GM18870 (cell line): ENCODE data around the gene FBXO40.
"Not testable (repeated sequence)": the region's sequence is repeated elsewhere in the genome, so short reads cannot be mapped to it uniquely, and the experiment has no call there.

Source experiments
- ATAC-seq: cut with Tn5 transposase; IDR thresholded peaks from one replicate; pipeline ENCODE4 v1.9.1; 2021; ENCODE audit warnings: moderate library complexity; ENCODE audit not compliant: unreplicated experiment

The FBXO40 gene

GRCh38 chr3:121592856-121593702 lies at the start of gene FBXO40:
TSS of gene FBXO40 (plus strand) at chr3:121593379. CDS start at chr3:121620576, 27,197 bp downstream.
- ATAC-seq: peak; percentile 70

- ATAC-seq: no peak
Measured at GRCh38 chr3:121545049-121545573, 48.1 kb upstream of the FBXO40 start.

- peak; percentile 57 for ATAC-seq
Measured at GRCh38 chr3:121545574-121546455, 47.4 kb upstream of the FBXO40 start, which contains the start of gene POLQ. TSS of gene POLQ (minus strand) at chr3:121545988. CDS start at chr3:121545877, 111 bp downstream.

DNA sequence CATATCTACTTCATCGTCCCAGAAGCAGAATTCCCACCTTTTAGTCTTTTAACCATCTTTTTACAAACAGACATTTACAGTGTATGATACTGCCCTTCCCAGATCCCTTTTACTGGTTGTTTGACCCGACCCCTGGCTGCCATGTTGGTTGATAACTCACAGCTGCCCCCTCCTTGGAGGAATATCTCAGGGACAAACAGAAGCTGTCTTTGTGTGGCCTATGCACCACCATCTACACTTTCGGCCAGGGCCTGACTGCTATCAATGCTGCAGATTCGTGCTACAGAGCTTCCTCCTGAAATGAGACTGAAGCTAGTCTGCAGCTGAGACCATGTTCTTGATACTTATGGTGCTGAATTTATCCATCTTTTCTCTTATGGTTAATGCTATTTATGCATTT lies 40.8 kb upstream of the FBXO40 start:
- ATAC-seq: no peak

GRCh38 chr3:121552797-121553196 lies 40.4 kb upstream of the FBXO40 start:
- ATAC-seq: no peak

- ATAC-seq: no peak
Measured at GRCh38 chr3:121557426-121557934, 35.7 kb upstream of the FBXO40 start.

GRCh38 chr3:121562148-121562547 lies 31.0 kb upstream of the FBXO40 start:
- ATAC-seq: no peak

- no peak for ATAC-seq
Measured at GRCh38 chr3:121566773-121567172, 26.4 kb upstream of the FBXO40 start.

DNA sequence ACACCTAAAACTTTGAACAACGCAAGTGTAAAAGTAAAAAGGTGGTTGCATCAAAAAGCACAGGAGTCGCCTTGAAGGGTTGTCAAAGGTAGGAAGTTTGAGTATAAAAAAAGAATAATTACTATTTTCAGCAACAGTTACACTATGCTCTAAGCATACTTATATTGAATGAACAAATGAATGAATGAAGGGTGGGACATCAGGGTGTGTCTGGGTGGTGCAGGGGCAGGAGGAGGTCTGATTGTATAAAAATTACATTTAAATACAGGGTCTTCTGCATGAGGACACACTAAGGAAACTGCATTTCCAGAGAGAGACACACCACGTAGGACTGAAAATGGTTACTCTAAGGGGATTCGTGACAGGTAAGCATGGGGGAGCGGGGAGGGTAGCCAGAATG lies 25.5 kb upstream of the FBXO40 start, which contains the start of gene ARGFX:
TSS of gene ARGFX (plus strand) at position 301 of the 400 bp plus-strand sequence. CDS start 2,765 bp downstream, outside the sequence.
- no peak for ATAC-seq

GRCh38 chr3:121574449-121574848 lies 18.7 kb upstream of the FBXO40 start:
- no peak for ATAC-seq

DNA sequence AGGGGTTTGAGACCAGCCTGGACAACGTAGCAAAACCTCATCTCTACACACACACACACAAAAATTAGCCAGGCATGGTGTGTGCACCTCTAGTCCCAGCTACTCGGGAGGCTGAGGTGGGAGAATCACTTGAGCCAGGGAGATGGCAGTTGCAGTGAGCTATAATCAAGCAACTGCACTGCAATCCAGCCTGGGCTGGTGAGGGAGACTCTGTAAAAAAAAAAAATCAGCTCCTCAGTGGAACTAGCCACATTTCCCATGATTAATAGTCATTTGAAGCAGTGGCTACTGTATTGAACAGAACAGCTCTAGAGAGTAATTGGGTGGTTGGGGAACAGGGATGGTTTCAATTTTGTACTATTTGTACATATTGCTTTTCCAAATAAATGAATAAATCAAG lies 11.5 kb upstream of the FBXO40 start:
- ATAC-seq: no peak

- no peak for ATAC-seq
Measured at GRCh38 chr3:121584418-121584817, 8.8 kb upstream of the FBXO40 start.

GRCh38 chr3:121593806-121594205 lies 627 bp downstream of the FBXO40 start:
- not testable (repeated sequence) for ATAC-seq

- ATAC-seq: no peak
Measured at GRCh38 chr3:121594850-121595249, 1.7 kb downstream of the FBXO40 start.

- no peak for ATAC-seq
Measured at GRCh38 chr3:121595765-121596406, 2.7 kb downstream of the FBXO40 start.

DNA sequence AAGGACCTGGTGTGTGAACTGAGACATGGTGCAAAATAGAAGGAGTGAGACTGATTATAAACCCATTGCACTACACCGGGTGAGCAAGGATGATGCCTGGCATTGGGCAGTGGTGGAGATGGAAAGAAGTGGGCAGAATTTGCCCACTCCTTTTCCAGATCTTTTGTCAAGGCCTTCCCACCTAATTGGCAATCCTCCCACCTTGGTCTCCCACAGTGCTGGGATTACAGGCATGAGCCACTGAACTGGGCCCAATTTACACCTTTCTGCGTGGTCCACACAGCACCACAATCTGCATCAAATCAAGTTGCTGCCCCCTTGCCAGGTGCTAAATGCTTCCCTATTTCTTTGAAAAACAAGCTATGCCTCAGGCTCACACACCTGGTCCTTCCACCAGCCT lies 5.4 kb downstream of the FBXO40 start:
- no peak for ATAC-seq

- ATAC-seq: not testable (repeated sequence)
Measured at GRCh38 chr3:121599900-121600299, 6.7 kb downstream of the FBXO40 start.

DNA sequence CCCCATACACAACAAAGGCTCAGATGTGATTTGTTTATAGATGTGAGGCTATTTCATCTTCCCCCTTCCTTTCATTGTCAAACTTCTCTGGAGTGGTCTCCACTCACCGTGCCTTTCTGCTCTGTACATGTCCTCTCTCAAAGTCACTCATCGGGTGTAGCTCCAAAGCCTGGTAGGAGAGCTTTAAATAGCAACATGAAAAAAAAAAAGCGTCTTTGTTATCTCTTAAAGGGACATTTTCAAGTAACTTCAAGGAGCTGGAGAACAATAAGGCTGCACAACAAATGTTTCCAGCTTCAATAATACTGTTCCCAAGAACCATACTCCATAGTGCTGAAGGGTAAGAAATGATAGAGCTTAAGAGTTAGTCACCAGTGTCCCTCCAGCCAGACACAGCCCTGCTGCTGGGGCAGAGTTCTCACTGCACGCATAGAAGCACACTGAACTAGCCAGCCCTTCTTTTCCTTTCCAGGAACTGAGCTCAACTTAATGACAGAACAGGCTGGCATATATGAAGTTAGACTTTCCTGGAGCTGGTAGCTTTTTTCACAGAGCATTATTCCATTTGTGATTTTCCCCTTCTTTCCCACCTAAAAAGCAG lies 8.1 kb downstream of the FBXO40 start:
- ATAC-seq: no peak

DNA sequence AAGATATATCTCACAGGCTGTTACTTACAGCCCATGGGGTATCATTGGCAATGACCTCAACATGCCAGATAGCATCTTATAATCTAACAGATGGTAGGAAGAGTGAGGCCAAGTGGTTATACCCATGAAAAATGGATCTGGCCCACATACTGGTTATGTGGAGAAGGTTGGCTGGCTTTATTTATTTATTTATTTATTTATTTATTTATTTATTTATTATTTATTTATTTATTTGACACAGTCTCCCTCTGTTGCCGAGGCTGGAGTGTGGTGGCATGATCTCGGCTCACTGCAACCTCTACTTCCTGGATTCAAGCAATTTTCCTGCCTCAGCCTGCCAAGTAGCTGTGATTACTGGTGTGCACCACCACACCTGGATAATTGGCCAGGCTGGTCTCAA lies 11.6 kb downstream of the FBXO40 start:
- no peak for ATAC-seq

DNA sequence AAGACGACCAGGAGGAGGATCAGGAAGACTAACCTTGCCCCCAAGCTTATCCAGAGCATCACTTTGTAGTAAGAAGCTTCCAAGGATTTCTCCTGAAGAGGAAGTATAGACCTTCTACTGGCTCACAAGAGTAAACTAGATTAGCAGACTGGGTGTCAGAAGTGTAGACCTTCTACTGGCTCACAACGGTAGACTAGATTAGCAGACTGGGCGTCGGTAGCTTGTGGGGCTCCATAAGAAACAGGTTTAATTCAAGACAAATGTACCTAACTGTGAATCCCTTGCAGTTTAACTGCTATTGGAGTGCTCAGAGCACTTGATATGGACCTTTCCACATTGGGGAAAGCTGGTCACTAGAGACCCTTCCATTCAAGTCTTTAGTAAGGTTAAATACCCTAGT lies 12.9 kb downstream of the FBXO40 start:
- ATAC-seq: no peak
